KOPT-K1 (cell line): ENCODE results near the gene SSR1.
"Not testable (repeated sequence)": the region's sequence is repeated elsewhere in the genome, so short reads cannot be mapped to it uniquely, and the experiment has no call there.

ENCODE experiments used
- H3K27ac ChIP-seq: fragments of 200-600 bp; sonication (generic); 2 replicates; pipeline ENCODE4 v1.5.1; 2016; ENCODE audit warnings: antibody characterized with exemption, mild to moderate bottlenecking, low read depth, low read length; ENCODE audit not compliant: poor library complexity, severe bottlenecking
- H3K36me3 ChIP-seq: fragments of 200-600 bp; sonication (generic); 2 replicates; pipeline ENCODE4 v1.5.1; 2017; ENCODE audit warnings: antibody characterized with exemption, mild to moderate bottlenecking, low read length, moderate library complexity; ENCODE audit not compliant: insufficient read depth
- H3K9me3 ChIP-seq: fragments of 200-600 bp; sonication (generic); 2 replicates; pipeline ENCODE4 v1.5.1; 2017; ENCODE audit warnings: antibody characterized with exemption, low read length, mild to moderate bottlenecking; ENCODE audit not compliant: insufficient read depth, poor library complexity, severe bottlenecking

The SSR1 gene

DNA sequence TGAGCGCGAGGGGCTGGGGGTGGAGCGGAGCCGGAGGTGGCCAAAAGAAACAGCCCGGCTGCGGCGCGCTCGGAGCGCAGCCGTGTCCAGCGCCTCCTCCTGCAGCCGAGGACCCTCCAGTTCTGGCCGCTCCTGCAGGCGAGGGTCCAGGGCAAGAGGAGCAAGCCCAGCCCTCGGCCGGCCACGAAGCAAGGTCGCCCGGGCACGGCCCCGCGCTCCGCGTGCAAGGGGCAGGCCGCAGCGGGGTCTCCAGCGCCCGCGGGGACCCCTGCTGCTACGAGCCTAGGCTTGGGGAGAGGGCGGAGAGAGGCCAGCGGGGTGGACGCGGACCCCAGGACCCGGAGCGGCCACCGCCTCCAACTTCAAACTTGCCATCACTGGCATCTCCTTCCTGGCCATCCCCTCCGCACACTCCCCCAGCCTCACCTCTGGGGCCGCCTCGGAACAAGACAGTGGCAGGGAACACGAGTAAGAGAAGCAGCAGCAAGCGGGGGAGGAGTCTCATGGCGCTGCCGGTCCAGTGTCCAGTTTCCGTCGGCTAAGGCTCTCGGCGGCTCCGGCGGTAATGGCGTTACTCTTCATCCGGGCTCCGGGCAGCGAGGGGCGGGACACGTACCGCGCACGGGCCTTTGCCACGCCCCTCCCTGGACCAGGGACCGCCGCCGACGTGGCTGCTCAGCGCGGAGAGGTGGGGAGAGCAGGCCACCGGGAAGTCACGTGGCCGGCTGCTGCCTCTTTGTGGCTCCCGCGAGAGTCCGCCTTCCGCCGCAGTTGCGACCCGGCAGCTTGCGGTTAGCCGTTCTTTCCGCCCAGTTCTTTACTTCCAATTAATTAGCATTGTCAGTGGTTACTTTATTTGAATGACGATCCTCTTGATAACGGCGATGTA is at the start of gene SSR1:
Gene SSR1, minus strand, starts transcription at position 584 of the 889 bp plus-strand sequence. Its CDS starts 79 bp downstream, at position 505.
- Histone ChIP-seq H3K27ac (peak within 1 kb of the TSS; percentile 84), H3K36me3 (peaks cover 24% of the 10 kb centered on the region), H3K9me3 (no peaks in the 10 kb centered on the region)

GRCh38 chr6:7351916-7352315 is 38.9 kb upstream of the SSR1 start:
- H3K27ac ChIP-seq, H3K9me3 ChIP-seq, H3K36me3 ChIP-seq: not testable (repeated sequence)

DNA sequence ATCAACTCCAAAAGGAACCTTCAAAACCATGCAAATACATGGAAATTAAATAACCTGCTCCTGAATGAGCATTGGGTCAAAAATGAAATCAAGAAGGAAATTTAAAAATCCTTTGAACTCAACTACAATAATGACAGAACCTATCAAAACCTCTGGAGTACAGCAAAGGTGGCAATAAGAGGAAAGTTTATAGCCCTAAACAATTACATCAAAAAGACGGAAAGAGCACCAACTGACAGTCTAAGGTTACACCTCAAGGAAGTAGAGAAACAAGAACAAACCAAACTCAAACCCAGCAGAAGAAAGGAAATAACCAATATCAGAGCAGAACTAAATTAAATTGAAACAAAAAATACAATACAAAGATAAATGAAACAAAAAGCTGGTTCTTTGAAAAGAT is 37.6 kb upstream of the SSR1 start:
- not testable (repeated sequence) for H3K9me3 ChIP-seq, H3K36me3 ChIP-seq, H3K27ac ChIP-seq

- H3K9me3 ChIP-seq: peaks cover 13% of the 10 kb centered on the region
- H3K27ac ChIP-seq, H3K36me3 ChIP-seq: not testable (repeated sequence)
Observed at GRCh38 chr6:7347551-7347997, 34.6 kb upstream of the SSR1 start.

- not testable (repeated sequence) for H3K36me3 ChIP-seq
- H3K27ac ChIP-seq: peak overlapping the region; percentile 64
- H3K9me3 ChIP-seq: peaks cover 13% of the 10 kb centered on the region
Observed at GRCh38 chr6:7344773-7345450, 31.9 kb upstream of the SSR1 start.

- H3K9me3 ChIP-seq: peaks cover 13% of the 10 kb centered on the region
- H3K36me3 ChIP-seq: no peaks in the 10 kb centered on the region
- H3K27ac ChIP-seq: peak overlapping the region; percentile 64
Observed at GRCh38 chr6:7343546-7344475, 30.8 kb upstream of the SSR1 start.

GRCh38 chr6:7341989-7342742 is 29.2 kb upstream of the SSR1 start:
- Histone ChIP-seq H3K27ac (no peak overlapping the region), H3K36me3 (no peaks in the 10 kb centered on the region), H3K9me3 (peaks cover 13% of the 10 kb centered on the region)

DNA sequence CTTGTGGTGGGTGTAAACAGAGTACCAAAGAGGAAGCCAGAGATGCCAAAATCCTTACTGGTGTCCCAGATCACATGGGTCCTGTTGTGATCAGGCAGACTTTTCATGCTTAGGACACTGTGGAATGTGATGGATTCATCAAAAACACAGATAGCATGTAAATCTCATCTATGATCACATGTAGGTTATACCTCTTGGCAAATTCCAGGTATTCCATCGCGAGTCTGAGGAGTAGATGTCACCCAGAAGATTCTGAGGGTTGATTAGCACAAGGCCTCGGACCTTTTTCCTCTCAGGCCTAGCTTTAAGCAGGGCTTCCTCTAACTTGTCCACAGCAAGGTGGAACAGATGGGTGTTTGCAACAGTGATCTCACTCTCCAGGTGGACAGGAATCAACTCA is 28.3 kb upstream of the SSR1 start:
- H3K9me3 ChIP-seq: peaks cover 13% of the 10 kb centered on the region
- H3K27ac ChIP-seq: no peak overlapping the region
- H3K36me3 ChIP-seq: no peaks in the 10 kb centered on the region

- not testable (repeated sequence) for H3K27ac ChIP-seq, H3K9me3 ChIP-seq
Observed at GRCh38 chr6:7339007-7339732, 26.2 kb upstream of the SSR1 start.

DNA sequence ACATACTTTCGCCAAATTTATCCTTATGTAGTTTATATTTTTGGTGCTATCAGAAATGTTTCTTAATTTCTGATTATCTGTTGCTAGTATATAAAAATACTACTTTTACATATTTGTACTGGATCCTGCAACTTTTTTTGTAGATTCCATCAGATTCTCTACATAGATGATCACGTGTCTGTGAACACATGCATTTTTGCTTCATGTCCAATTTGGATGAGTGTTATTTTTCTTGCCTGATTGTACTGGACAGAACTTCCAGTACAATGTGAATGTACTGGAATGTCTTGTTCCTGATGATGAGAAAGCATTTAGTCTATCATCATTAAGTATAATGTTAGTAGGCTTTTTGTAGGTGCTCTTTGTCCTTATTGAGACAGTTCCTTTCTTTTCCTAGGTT is 25.0 kb upstream of the SSR1 start:
- no peaks in the 10 kb centered on the region for H3K9me3 ChIP-seq
- no peak overlapping the region for H3K27ac ChIP-seq
- no peaks in the 10 kb centered on the region for H3K36me3 ChIP-seq

More at GRCh38 chr6:7339007-7339732, 26.2 kb upstream of the SSR1 start:
- not testable (repeated sequence) for H3K36me3 ChIP-seq

GRCh38 chr6:7335519-7335918 is 22.5 kb upstream of the SSR1 start:
- Histone ChIP-seq H3K27ac (no peak overlapping the region), H3K36me3 (no peaks in the 10 kb centered on the region), H3K9me3 (no peaks in the 10 kb centered on the region)

DNA sequence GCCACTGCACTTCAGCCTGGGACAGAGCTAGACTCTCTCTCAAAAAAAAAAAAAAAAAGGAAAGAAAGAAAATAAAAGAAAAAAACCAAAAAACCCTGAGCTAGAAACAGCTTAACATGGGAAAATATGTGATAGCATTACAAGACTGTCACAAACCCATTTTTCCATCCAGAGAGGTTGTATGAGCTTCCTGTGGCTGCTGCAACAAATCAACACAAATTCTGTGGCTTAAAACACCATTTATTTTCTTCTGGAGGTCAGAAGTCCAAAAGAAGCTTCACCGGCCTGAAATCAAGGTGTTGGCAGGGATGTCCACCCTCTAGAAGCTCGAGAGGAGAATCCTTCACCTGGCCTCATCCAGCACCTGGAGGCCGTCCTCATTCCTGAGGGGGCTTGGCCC is 21.7 kb upstream of the SSR1 start:
- H3K36me3 ChIP-seq: no peaks in the 10 kb centered on the region
- H3K9me3 ChIP-seq: no peaks in the 10 kb centered on the region
- H3K27ac ChIP-seq: no peak overlapping the region

GRCh38 chr6:7332090-7332745 is 19.2 kb upstream of the SSR1 start:
- no peaks in the 10 kb centered on the region for H3K36me3 ChIP-seq
- H3K27ac ChIP-seq: no peak overlapping the region
- H3K9me3 ChIP-seq: no peaks in the 10 kb centered on the region
